Measurements from ENCODE around the gene KCNMA1.

The KCNMA1 gene

DNA sequence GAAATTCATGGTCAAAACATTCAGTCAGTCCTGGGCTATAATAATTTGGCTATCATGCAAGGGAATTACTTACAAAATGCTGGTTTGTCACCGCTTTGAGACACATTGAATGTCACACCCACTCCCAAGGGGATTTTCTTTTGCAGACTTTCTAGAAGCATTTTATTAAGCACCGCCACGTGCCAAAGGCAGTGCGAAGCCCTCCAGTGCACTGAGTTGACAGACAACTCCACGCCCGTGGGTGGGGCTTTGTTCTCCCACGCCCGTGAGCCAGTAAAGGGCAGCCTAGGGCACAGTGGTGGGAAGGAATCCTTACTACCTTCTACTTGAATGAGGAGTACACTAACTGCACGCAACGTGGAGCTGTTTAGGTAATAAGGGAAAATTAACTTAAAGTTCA, 515.8 kb downstream of the KCNMA1 start:
- DNase-seq: no peak

DNA sequence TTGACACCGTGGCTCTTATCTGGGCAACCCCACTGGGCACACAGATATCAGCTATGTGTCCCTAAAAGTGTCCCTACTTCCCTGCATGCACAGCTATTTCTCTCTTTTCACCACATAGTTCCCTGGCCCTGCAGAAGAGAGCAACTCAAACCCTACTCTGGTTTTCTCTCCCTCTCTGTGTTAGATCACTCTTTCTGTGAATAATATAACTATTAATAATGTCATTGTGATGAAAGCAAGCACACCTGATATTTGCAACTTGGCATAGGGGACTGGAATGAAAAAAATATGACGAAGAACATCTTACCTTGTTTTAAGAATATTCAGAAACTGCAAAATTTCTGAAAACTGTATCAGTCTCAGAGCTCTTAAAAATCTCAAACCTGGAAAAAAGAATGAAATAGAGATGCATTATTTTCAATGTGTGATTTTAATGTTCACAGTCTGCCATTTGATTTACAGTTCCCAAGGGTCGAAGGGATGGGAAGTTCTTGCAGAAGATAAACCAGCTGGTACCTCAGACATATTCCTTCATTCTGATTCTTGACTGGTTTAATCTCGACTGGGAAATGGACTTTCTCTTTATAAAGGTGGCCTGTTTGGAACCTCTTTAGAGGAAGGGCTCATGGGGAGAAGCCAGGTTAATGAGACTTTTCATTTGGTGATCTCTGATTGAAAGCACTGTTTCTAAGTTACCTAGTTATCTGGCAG, 516.8 kb downstream of the KCNMA1 start:
- DNase-seq: no peak

DNA sequence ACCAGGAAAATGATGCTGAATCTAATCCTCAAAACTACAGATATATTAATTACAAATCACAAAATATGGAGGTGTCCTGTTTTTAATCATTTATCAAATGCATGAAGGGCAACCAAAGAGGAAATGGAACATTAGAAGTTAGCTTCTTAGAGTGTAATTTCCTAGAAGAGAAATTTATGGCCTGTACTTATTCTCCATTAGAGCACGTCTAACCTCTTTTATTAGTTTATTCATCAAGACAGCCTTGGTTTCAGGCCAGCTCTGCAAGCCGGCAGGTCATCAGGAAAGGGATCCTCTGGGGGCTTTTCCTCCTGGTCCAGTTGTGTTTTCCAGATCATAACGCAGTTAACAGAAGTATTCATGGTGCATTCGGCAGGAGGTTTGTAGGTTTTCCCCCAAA, 517.6 kb downstream of the KCNMA1 start:
- DNase-seq: no peak

DNA sequence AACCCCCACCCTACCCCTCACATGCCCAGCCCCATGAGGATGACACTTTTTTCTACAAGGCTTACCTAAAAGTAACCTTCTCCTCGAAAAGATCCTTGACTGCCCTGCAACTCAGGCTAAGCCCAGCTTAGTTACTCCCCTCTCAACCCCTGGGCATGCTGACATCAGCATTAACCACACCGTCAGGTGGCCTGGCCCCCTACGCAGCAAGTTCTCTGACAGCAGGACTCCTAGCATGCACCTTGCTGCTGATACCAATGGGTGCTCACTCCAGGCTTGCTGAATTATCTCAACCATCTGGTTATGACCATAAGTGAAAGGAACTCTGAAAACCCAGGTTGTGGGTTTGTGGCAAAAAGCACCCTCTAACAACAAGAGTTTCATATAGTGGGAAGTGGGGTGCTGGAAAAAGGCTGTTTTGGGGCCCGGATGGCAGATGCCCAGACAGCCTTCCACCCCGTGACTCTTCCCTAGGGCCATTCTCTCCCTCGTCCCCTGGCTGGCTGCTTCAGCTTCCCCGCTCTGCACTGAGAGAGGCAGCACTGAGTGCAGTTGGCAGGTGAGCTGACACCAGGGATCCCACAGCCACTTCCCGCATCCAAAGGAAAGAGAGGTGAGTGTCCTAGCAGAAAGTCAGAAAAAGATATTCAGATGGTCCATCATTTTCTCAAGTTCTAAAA, 518.9 kb downstream of the KCNMA1 start:
- DNase-seq: no peak

DNA sequence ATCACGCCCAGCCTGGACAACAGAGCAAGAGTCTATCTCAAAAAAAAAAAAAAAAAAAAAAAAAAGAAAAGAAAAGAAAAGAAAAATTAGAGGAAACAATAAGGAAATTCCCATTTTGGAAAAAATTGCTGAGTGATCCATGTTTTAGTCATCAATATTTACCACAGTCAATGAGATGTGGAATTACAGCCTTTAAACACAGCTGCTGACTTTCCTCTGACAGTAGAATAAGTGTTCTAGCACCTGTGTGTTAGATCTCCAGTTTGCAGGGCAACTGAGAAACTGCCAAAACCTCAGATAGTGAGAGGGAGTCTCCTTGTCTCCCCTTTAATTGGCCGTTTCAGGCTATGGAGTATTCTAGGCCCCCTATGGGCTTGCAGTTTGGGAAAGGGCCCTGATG, 520.1 kb downstream of the KCNMA1 start:
- DNase-seq: no peak

DNA sequence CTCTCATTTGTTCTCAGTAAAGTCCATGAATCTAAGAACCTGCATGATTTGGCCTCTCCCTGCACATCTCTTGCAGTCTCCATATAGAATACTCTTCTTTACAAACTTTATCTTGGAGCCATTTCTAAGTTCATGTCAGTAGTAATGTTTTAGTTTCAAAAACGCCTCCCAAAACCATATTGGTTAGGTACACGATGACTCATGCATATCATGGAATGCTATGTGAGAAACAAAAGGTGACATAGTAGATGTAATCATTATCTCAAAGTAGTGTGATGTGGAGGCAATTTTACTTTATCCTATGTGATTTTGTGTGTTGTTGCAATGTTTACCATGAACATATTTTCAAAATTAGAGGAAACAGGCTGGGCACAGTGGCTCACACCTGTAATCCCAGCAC, 520.7 kb downstream of the KCNMA1 start:
- no peak for DNase-seq

DNA sequence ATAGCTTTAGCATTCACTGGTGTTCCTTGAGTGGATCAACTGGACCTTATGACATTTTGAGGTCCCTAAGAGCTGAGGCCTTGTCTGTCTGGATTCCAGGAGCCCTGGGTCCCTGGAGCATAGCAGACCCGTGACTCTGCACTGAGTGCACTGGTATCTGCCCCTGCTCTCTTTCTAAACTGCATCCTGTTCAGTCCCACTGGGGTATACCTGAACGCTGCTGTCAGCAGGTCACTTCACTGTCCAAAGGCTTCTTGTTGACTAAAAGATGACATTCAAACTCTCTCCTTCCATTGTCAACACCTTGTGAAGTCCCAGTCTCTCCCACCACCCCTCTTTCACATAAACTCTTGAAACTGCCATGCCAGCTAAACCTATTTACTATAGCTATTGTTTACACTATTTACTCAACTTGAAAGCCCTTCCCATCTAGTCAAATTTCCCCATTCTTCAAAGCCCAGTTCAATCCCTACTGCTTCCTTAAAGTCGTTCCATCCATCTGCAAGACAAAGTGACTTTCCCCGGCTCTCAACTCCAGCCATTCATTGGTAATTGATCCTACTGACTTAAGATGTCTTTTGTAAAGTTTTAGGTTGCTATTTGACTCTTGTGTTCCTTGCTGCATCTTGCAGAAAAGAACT, 523.3 kb downstream of the KCNMA1 start:
- no peak for DNase-seq

DNA sequence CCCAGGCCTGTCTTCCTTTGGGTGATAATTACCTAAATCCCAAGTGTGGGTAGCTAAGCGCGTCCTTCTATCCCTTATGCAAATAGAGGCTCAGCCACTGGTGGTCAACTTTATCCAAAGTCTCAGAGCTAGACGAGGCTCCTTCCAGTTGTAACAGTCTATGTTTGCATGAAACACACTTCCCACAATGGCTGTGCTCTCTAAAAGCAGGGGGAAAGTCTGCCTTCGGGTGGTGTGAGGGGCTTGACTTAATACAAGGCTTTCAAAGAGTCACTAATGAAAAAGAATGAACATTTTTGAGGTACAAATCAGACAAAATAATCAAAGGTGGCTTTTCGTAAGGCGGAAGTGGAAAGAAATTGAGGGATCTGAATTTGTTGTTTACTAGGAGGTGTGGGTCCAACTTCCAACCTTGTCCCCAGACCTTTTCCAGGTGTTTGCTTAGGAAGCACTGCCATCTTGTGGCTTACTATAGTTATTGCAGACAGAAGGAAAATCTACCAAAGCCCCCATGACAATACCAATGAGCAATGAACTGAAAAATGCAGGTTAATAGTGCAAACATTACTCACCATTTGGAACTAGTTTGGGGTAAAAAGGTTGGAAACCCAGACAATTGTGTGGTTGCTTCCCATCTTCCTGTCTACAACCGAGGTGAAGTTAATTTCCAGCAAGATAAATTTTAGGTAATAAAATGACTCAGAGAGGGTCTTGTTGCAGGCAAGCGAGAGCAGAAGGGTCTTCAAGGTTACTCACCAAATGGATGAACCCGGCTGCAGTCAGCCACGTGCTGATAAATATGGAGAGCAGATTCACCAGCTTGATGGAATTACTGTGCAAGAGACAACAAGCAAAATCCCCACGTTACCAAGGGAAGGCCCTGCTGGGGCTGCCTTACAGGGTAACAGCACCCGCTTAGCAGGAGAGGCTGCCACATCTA, 525.7 kb downstream of the KCNMA1 start:
- no peak for DNase-seq

DNA sequence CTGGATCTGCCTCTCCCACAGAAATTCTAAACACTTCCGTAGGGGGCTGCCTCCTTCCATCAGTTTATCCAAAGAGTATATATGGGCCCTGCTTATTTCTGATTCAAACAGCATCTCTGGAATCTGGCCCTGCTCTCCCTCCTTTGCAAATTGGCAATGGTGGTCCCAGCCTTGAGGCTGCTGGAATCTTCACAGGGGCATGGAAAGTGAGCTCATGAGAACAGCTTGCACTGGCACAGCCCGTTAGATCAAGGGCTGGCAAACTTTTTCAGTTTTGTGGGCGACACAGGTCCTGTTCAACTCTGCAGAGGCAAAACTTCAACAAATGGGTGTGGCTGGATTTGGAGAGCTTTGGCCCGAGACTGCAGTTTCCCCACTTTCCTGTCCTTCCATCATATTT, 526.9 kb downstream of the KCNMA1 start:
- no peak for DNase-seq

DNA sequence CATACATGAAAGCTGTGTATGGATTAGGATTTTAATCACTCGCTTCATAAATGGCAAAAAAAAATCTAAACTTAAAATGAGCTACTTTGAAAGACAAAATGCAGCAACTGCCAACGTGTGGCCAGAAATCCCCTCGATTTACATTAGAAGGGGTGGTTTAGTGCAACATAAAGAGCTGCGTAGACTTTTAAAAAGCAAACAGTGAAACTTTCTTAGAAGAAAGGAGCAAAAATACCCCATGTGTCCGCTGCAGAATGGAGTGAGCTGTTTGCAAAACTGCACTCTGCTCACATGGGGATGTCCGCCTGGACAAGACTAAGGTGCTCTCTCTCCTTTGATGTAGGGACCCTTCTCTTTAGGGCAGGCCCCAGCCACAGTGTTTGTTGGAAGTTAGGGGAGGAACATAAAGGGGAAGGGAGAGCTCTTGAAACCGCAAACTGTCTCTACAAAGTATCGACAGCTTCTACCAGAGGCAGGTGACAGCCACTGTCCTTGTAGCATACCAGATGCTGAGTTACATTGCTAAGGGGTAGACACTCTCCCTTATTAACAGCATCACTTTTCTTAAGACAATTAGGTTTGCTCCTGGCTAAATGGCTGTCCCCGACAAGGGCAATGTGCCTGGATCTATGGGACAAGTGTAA, 528.1 kb downstream of the KCNMA1 start:
- DNase-seq: no peak

DNA sequence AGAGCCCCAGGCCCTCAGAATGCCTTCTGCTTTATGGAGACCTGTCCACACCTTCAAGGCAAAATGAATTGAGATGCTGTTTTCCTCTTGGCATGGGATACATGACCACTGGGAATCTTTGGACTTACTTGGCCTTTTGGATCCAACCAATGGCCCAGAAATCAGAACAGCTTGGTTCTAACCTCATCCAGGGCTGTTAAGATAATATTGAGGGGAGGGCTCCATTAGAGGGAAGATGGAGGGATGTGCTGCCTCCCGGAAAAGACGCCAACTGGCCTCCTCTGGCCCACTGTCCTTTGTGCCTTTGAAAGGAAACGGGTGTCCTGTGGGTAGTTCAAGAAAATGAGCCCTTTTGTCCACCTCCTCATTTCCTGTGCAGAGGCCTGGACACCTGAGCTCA, 530.9 kb downstream of the KCNMA1 start:
- no peak for DNase-seq

DNA sequence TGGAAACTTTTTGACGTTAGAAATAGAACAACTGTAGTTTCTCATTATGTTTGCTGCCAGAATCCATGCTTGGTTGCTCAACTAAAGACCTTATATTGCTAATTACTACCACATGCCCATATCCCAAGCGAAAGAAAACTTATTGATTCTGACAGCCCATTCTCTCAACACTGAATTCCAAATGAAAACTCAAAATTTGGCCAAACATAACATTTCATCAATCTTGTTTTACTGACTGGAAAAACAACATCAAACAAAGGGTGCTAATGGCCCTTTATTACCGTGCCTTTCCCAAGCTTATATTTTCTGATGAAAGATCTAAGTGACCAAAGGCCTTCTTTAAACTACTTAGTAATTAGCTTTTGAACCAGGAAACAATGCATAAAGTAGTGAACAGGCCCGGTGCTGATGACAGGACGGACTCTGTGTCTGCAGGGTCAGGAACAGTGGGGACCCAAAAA, 531.8 kb downstream of the KCNMA1 start:
- DNase-seq: no peak

DNA sequence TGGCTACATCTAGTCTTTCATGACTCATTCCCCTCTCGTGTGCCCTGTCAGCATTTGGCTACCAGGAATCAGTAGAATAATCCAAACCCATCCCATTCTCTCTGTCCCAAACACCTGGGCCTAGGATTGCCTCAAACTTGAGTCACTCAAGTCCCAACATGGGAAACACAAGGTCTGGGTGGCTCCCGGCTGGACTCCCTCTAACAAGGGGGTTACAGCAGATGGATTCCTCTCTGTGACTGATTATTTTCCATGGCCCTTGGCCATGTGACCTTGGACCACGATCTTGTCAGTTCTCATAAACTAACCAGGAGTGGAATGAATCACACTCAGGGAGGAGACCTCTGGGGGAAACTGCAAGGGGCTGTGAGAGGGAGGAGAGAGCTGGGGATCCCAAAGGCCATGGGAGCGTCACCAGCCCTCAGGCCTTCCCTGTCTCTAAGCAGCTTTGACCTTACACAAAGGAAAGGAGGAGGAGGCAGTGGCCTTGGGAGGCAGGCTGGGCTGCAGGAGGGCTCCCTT, 533.1 kb downstream of the KCNMA1 start:
- DNase-seq: no peak

DNA sequence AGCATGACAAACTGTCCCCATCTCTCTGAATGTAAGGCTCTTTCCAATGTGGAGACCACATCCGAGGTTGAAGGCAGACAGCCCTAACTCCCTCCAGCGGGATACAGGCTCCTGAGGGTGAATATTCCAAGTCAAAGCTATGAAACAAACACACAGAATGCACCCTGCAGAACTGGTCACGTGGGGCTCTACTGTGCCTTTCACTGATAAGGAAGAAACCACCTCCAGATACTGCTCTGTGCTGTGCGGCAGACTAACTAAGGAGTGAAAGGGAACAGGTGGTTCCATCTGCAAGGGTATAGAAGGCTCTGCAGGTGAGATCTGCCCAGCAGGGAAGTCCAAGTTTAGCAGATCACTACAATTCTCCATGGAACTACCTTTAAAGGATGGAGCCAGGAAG, 534.4 kb downstream of the KCNMA1 start:
- no peak for DNase-seq

DNA sequence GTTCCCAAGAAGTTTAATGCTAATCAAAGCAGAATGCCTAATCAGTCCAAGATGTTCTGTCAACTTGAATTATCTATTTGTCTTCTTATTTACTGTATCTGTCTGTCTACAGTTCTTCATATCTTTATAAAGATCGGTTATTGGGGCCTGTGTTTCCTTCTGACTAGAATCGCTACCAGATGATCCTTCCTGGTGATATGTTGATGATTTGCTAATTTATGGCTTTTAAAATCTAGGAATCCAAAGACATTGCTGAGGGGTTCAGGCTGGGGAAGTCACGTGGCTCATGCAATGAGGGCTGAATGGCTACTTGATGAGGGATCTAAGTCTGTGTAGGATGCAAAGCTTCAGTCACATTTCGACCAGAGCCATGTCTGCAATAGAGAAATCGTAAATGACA, 536.3 kb downstream of the KCNMA1 start:
- no peak for DNase-seq

DNA sequence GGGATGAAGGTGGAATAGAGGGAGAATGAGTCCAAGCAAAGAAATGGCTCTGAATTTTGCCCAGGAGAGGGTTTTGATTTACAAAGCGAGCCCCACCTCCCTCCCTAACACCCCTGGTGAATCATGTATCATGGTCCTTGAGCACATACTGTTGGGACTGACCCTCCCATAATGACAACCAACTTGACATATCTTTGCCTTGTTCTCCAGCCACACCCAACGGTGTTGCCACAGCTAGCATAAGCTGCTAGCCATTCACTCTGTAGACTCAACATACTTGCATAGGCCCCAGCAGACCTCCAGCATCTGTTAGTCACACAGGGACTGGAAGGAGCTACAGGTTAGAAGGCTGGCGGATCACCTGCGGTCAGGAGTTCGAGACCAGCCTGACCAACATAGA, 538.5 kb downstream of the KCNMA1 start:
- no peak for DNase-seq

DNA sequence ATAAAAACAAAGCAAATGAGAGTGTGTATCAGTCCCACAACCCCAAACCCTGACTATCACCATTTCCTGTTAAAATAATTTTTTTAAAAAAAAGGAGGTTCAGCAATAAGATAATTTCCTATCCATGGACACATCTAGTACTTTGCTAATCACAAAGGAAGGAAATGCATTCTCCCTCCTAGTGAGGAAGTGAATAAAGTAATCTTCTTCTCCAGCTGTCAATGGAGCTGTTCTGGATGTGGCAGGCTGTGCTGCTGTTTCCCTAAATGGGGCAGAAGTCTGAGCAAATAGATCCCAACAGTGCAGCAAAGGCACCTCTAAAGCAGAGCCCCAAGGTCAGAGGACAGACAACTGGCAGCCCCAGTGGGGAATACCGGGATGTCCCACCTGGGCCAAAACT, 540.0 kb downstream of the KCNMA1 start:
- no peak for DNase-seq

DNA sequence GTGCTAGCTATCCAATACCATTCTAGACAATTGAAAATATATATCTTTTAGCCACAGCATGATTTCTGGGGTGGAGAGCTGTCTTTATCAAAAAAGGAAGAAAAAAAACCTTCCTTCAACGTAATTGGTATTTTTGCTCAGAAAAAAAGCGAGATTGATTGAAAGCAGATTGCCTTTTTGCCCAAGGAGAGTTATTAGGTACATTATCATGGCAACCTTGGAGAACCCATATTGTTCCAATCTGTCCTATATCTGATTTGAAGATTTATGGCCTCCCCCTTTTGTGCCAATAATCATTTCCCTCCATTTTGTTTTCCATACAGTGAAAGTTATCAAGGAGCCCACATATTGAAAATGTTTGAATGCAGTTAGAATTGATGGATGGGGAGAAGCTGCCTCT, 544.5 kb downstream of the KCNMA1 start:
- DNase-seq: no peak

DNA sequence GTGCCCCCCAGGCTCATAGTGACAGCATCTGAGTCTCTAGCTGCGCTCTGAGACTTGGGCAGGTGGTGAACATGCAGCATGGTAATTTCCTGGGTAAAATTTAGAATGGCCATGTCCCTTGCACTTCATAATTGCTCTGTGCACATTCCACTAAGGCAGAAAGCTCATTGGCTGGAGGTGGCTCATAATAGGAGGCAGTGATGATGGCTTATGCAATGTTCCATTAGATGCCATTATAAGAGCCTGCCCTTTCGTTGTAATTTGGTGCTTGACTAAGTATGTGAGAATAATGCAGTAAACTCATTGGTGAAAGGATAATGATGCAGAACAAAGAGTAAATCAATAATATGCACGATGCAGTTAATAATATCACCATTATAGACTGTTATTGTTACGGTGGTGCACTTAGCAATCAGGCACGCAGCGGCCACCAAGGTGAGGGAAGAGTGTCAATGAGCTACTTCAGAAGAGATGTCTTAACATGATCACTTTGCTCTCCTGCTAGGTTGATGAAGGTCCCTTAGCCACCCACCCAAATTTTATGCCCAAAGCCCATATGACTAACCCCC, 545.9 kb downstream of the KCNMA1 start:
- no peak for DNase-seq

DNA sequence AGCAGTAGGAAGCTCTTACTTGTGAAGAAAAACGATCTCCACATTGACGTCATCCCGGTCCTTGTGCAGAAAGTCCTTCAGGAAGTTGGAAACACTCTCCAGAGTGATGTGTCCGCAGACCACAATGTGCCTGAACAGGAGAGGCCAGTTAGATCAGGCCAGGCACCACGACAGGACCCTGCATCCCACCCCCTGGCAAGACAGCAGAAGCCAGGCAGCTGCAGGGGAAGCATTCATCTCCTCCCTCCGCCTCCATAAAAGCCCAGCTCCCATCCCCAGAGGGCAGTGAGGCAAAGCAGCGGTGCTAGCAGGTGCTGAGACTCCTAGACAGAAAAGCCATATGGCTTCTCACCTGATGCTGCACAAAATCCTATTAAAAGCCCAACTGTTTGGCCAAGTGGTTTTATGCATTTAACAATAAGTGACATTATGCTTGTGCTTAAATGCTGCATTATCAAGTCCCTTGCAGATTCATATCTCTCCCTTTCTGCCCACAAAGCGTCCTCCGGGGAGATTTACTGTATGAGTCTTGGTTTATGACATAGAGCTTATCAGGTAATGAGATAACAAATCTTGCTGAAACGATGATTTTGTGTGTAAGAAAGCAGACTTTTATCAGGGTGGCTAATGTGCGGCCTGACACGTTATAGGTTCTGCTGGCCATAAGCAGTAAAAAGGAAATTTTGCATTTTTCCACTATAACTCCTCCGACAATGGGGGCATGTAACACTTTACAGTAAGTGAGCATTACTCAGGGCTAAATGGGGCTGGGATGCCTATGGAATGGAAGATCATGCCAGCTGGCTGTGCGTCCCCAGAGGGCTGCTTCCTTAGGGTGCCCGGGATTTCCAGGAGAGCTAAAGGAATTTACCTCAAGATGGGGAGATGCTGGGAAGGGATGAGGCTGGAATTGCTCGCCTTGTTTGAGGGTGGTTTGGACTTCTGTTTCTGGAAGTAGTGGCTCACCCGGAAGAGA, 546.9 kb downstream of the KCNMA1 start:
- DNase-seq: no peak

DNA sequence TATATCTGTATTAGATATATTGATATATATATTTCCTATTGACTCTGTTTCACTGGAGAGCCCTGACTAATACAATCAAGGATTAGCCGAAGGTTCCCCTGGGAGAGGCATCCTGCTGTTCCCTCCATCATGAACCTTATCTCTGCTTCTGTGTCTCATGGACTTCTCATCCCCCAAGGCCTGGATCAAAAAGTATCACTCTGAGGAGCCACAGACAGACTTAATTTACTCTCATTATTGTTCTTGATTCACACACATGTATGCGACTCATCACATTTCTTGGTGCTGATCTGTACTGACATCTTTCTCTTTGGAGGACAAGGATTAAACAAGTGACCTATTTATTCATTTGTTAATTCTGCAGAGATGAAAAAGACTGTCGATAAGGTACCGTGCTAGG, 550.2 kb downstream of the KCNMA1 start:
- no peak for DNase-seq
